ENCODE measurements around the gene CERKL.

DNA sequence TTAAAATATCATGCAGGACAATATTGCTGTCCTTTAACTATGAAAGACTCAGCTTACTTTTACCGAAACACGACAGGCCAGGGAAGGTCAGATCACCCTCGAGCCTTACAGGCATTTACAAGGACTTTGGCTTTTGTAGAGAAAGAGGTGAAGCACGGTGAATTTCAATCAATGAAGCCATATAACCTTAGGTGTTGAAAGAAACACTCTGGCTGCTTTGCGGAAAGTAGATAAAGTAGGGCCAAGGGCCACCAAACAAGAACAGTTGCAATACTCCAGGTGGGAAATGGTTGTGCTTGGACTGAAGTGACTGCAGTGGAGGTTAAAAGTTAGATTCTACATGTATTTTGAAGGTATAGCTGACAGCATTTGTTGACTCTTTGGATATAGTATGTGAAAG lies 80.5 kb downstream of the CERKL start:
- TF ChIP-seq, protein P1, sequence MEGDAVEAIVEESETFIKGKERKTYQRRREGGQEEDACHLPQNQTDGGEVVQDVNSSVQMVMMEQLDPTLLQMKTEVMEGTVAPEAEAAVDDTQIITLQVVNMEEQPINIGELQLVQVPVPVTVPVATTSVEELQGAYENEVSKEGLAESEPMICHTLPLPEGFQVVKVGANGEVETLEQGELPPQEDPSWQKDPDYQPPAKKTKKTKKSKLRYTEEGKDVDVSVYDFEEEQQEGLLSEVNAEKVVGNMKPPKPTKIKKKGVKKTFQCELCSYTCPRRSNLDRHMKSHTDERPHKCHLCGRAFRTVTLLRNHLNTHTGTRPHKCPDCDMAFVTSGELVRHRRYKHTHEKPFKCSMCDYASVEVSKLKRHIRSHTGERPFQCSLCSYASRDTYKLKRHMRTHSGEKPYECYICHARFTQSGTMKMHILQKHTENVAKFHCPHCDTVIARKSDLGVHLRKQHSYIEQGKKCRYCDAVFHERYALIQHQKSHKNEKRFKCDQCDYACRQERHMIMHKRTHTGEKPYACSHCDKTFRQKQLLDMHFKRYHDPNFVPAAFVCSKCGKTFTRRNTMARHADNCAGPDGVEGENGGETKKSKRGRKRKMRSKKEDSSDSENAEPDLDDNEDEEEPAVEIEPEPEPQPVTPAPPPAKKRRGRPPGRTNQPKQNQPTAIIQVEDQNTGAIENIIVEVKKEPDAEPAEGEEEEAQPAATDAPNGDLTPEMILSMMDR (IDR thresholded peaks at IDR 0.05): no peak
- TF ChIP-seq POLR2A (IDR thresholded peaks at IDR 0.05): no peak
